ENCODE measurements around the gene NEU1. TPM values are rescaled to one million over a fixed set of nuclear protein-coding genes. Genes with fewer than 3 reads are reported as not detected.
"Not testable (repeated sequence)": the region's sequence is repeated elsewhere in the genome, so short reads cannot be mapped to it uniquely, and the experiment has no call there.

NEU1 gene
- total and polyA plus RNA-seq, 5 donors from 2014 or later: 26.4 to 32.4 (median 29.1) TPM

DNA sequence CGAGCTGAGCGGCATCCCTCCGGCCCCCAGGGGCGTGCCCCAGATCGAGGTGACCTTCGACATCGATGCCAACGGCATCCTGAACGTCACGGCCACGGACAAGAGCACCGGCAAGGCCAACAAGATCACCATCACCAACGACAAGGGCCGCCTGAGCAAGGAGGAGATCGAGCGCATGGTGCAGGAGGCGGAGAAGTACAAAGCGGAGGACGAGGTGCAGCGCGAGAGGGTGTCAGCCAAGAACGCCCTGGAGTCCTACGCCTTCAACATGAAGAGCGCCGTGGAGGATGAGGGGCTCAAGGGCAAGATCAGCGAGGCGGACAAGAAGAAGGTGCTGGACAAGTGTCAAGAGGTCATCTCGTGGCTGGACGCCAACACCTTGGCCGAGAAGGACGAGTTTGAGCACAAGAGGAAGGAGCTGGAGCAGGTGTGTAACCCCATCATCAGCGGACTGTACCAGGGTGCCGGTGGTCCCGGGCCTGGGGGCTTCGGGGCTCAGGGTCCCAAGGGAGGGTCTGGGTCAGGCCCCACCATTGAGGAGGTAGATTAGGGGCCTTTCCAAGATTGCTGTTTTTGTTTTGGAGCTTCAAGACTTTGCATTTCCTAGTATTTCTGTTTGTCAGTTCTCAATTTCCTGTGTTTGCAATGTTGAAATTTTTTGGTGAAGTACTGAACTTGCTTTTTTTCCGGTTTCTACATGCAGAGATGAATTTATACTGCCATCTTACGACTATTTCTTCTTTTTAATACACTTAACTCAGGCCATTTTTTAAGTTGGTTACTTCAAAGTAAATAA lies 45.3 kb downstream of the NEU1 start:
- DNase-seq (peak in 2 of 3 donors; percentile 74 to 78), ATAC-seq (ENCODE audit: low read depth in 2 of 2) (peak; percentile 50 to 54)
- Mint-ChIP-seq H3K27ac (peak overlapping the region; percentile 81 to 90 (median 86)), H3K4me1 (peaks cover 18 to 59% (median 38%) of the 10 kb centered on the region in 4 donors), H3K4me3 (peak overlapping the region; percentile 88 to 98 (median 95))
- H3K36me3 Mint-ChIP-seq; H3K27me3 Mint-ChIP-seq; H3K27me3 ChIP-seq (ENCODE audit: control insufficient read depth, insufficient read depth, low read length); H3K9me3 Mint-ChIP-seq; H3K9me3 ChIP-seq (ENCODE audit: control insufficient read depth in 2 of 2, low read length in 2 of 2); H3K36me3 ChIP-seq (ENCODE audit: control insufficient read depth, insufficient read depth, low read length): not testable (repeated sequence)
- Histone ChIP-seq H3K4me3 (ENCODE audit: low read depth, low read length) (peak overlapping the region; percentile 98), H3K4me1 (ENCODE audit: control insufficient read depth, insufficient read depth, low read length, poor library complexity, severe bottlenecking) (peaks cover 58% of the 10 kb centered on the region), H3K27ac (ENCODE audit: insufficient read depth, low read length, poor library complexity, severe bottlenecking) (peak overlapping the region; percentile 76)

DNA sequence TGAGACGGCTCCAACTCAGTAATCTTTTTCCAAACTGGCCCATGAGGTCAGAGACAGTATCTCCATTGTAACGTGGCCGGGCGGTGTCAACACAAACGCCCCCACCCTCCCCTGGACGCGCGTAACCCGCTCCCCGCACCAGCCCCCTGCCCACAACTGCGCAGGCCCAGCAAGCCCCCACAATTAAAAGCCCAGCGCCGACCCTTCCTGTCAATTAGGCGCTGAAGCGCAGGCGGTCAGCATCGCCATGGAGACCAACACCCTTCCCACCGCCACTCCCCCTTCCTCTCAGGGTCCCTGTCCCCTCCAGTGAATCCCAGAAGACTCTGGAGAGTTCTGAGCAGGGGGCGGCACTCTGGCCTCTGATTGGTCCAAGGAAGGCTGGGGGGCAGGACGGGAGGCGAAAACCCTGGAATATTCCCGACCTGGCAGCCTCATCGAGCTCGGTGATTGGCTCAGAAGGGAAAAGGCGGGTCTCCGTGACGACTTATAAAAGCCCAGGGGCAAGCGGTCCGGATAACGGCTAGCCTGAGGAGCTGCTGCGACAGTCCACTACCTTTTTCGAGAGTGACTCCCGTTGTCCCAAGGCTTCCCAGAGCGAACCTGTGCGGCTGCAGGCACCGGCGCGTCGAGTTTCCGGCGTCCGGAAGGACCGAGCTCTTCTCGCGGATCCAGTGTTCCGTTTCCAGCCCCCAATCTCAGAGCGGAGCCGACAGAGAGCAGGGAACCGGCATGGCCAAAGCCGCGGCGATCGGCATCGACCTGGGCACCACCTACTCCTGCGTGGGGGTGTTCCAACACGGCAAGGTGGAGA lies 47.4 kb downstream of the NEU1 start, which contains the start of the genes HSPA1A and HSPA1L:
Gene HSPA1A (plus strand): TSS at position 519 of the 814 bp plus-strand sequence. CDS start 214 bp downstream, at position 733.
Gene HSPA1L (minus strand): TSS at position 259 of the 814 bp plus-strand sequence. CDS start 3,311 bp downstream, outside the sequence.
- peak within 1 kb of the TSS; percentile 90 to 94 (median 92) for H3K27ac Mint-ChIP-seq
- peak; percentile 16 to 29 for ATAC-seq (ENCODE audit: low read depth in 2 of 2)
- H3K4me1 Mint-ChIP-seq: peaks cover 19 to 55% (median 37%) of the 10 kb centered on the region in 4 donors

DNA sequence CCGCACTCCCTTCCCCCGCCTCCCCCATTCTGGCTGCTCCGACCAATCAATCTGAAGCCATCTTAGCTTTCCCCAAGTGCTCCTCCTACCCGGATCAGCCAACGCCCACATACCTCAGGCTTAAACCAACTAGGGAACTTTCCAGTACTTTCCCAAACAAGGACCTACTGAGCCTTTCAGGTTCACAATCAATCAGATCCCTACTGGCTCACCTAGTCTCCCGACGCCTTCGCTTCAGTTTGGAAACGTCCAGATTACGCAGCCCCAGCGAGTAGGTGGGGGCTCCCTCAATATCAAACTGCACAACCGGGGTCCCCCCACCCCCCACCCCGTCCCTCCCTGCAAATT lies 48.0 kb downstream of the NEU1 start:
- H3K4me1 ChIP-seq (ENCODE audit: control insufficient read depth, insufficient read depth, low read length, poor library complexity, severe bottlenecking): peaks cover 41% of the 10 kb centered on the region
- H3K36me3 Mint-ChIP-seq: peaks cover 18% of the 10 kb centered on the region
- peaks cover 15 to 54% (median 35%) of the 10 kb centered on the region in 4 donors for H3K4me1 Mint-ChIP-seq
- peak overlapping the region; percentile 94 for H3K4me3 ChIP-seq (ENCODE audit: low read depth, low read length)
- H3K4me3 Mint-ChIP-seq: peak overlapping the region; percentile 94 to 98 (median 96)
- H3K9me3 Mint-ChIP-seq: peaks cover 0 to 1% (median 0%) of the 10 kb centered on the region in 7 donors
- DNase-seq (peak; percentile 55 to 80 (median 73)), ATAC-seq (ENCODE audit: low read depth in 2 of 2) (peak; percentile 41)
- no peaks in the 10 kb centered on the region for H3K27me3 ChIP-seq (ENCODE audit: control insufficient read depth, insufficient read depth, low read length)
- H3K27me3 Mint-ChIP-seq: no peaks in the 10 kb centered on the region
- peak overlapping the region; percentile 83 for H3K27ac ChIP-seq (ENCODE audit: insufficient read depth, low read length, poor library complexity, severe bottlenecking)
- peaks cover 22% of the 10 kb centered on the region for H3K36me3 ChIP-seq (ENCODE audit: control insufficient read depth, insufficient read depth, low read length)
- H3K27ac Mint-ChIP-seq: peak overlapping the region; percentile 90 to 94 (median 90)
- no peaks in the 10 kb centered on the region for H3K9me3 ChIP-seq (ENCODE audit: control insufficient read depth in 2 of 2, low read length in 2 of 2)

More for the DNA sequence above, 47.4 kb downstream of the NEU1 start, which contains the start of the genes HSPA1A and HSPA1L:
- peak within 1 kb of the TSS; percentile 94 for H3K4me3 ChIP-seq (ENCODE audit: low read depth, low read length)
- Mint-ChIP-seq H3K36me3 (peaks cover 16% of the 10 kb centered on the region), H3K4me3 (peak within 1 kb of the TSS; percentile 94 to 98 (median 96)), H3K27me3 (no peaks in the 10 kb centered on the region), H3K9me3 (no peaks in the 10 kb centered on the region)
- no peaks in the 10 kb centered on the region for H3K27me3 ChIP-seq (ENCODE audit: control insufficient read depth, insufficient read depth, low read length)
- DNase-seq: peak; percentile 54 to 85 (median 70)
- peak within 1 kb of the TSS; percentile 83 for H3K27ac ChIP-seq (ENCODE audit: insufficient read depth, low read length, poor library complexity, severe bottlenecking)
- H3K36me3 ChIP-seq (ENCODE audit: control insufficient read depth, insufficient read depth, low read length): peaks cover 16% of the 10 kb centered on the region
- no peaks in the 10 kb centered on the region for H3K9me3 ChIP-seq (ENCODE audit: control insufficient read depth in 2 of 2, low read length in 2 of 2)
- H3K4me1 ChIP-seq (ENCODE audit: control insufficient read depth, insufficient read depth, low read length, poor library complexity, severe bottlenecking): peaks cover 47% of the 10 kb centered on the region

DNA sequence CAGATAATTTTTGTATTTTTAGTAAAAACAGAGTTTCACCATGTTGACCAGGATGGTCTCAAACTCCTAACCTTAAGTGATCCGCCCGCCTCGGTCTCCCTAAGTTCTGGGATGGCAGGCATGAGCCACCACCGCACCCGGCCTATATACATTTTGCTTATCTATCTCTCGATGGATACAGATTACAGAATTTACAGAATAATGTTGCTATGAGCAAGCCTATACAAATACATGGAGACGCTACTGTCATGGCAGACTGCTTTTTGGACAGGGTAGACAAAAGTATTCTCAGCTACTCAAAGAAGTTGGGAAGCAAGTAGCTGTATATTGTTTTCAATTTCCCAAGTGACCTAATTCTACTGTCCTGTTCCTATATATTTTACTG lies 49.2 kb downstream of the NEU1 start:
- Histone ChIP-seq H3K4me3 (ENCODE audit: low read depth, low read length) (peak overlapping the region; percentile 34), H3K27ac (ENCODE audit: insufficient read depth, low read length, poor library complexity, severe bottlenecking) (peak overlapping the region; percentile 83)

GRCh38 chr6:31811645-31812044 lies 51.0 kb downstream of the NEU1 start:
- Mint-ChIP-seq H3K9me3 (peaks cover 0 to 1% (median 0%) of the 10 kb centered on the region in 7 donors), H3K4me3 (peak overlapping the region in 3 of 4 donors; percentile 46 to 97 (median 85)), H3K27ac (peak overlapping the region; percentile 62 to 92 (median 84)), H3K27me3 (no peaks in the 10 kb centered on the region), H3K36me3 (peaks cover 16% of the 10 kb centered on the region), H3K4me1 (peaks cover 17 to 43% (median 27%) of the 10 kb centered on the region in 4 donors)
- Histone ChIP-seq H3K27me3 (ENCODE audit: control insufficient read depth, insufficient read depth, low read length) (no peaks in the 10 kb centered on the region), H3K4me1 (ENCODE audit: control insufficient read depth, insufficient read depth, low read length, poor library complexity, severe bottlenecking) (peaks cover 27% of the 10 kb centered on the region), H3K27ac (ENCODE audit: insufficient read depth, low read length, poor library complexity, severe bottlenecking) (no peak overlapping the region), H3K36me3 (ENCODE audit: control insufficient read depth, insufficient read depth, low read length) (peaks cover 25% of the 10 kb centered on the region), H3K9me3 (ENCODE audit: control insufficient read depth in 2 of 2, low read length in 2 of 2) (no peaks in the 10 kb centered on the region), H3K4me3 (ENCODE audit: low read depth, low read length) (no peak overlapping the region)
- ATAC-seq (ENCODE audit: low read depth in 2 of 2) (no peak), DNase-seq (no peak)

More for the DNA sequence above, 49.2 kb downstream of the NEU1 start:
- Histone ChIP-seq H3K27me3 (ENCODE audit: control insufficient read depth, insufficient read depth, low read length) (no peaks in the 10 kb centered on the region), H3K9me3 (ENCODE audit: control insufficient read depth in 2 of 2, low read length in 2 of 2) (no peaks in the 10 kb centered on the region), H3K4me1 (ENCODE audit: control insufficient read depth, insufficient read depth, low read length, poor library complexity, severe bottlenecking) (peaks cover 29% of the 10 kb centered on the region), H3K36me3 (ENCODE audit: control insufficient read depth, insufficient read depth, low read length) (peaks cover 25% of the 10 kb centered on the region)
- H3K27me3 Mint-ChIP-seq: no peaks in the 10 kb centered on the region
- ATAC-seq (ENCODE audit: low read depth in 2 of 2) (no peak), DNase-seq (no peak)
- H3K9me3 Mint-ChIP-seq: peaks cover 0 to 1% (median 0%) of the 10 kb centered on the region in 7 donors
- H3K27ac Mint-ChIP-seq: peak overlapping the region; percentile 78 to 92 (median 90)
- H3K4me1 Mint-ChIP-seq: peaks cover 15 to 49% (median 31%) of the 10 kb centered on the region in 4 donors
- peak overlapping the region; percentile 85 to 97 (median 94) for H3K4me3 Mint-ChIP-seq
- peaks cover 20% of the 10 kb centered on the region for H3K36me3 Mint-ChIP-seq

GRCh38 chr6:31808599-31808998 lies 54.0 kb downstream of the NEU1 start:
- Histone ChIP-seq H3K36me3 (ENCODE audit: control insufficient read depth, insufficient read depth, low read length) (peaks cover 25% of the 10 kb centered on the region), H3K4me1 (ENCODE audit: control insufficient read depth, insufficient read depth, low read length, poor library complexity, severe bottlenecking) (peaks cover 33% of the 10 kb centered on the region)
- H3K27ac ChIP-seq (ENCODE audit: insufficient read depth, low read length, poor library complexity, severe bottlenecking); H3K27me3 Mint-ChIP-seq; DNase-seq; H3K9me3 Mint-ChIP-seq; H3K9me3 ChIP-seq (ENCODE audit: control insufficient read depth in 2 of 2, low read length in 2 of 2); H3K4me3 ChIP-seq (ENCODE audit: low read depth, low read length); H3K27me3 ChIP-seq (ENCODE audit: control insufficient read depth, insufficient read depth, low read length); ATAC-seq (ENCODE audit: low read depth in 2 of 2): not testable (repeated sequence)
- peaks cover 16 to 51% (median 33%) of the 10 kb centered on the region in 4 donors for H3K4me1 Mint-ChIP-seq
- H3K36me3 Mint-ChIP-seq: peaks cover 16% of the 10 kb centered on the region
- H3K27ac Mint-ChIP-seq: peak overlapping the region in 2 of 3 donors; percentile 52 to 62
- peak overlapping the region in 2 of 4 donors; percentile 21 to 52 for H3K4me3 Mint-ChIP-seq
